A673 (cell line): ENCODE measurements around the gene MAN2B1.

ENCODE experiments used
- EZH2 ChIP-seq: fragments of 200-600 bp; sonication (generic); IDR thresholded peaks from 2 replicates; pipeline ENCODE4 v1.6.1; 2017; ENCODE audit warnings: borderline replicate concordance, low read depth, mild to moderate bottlenecking, mixed read lengths, antibody characterized with exemption, low read length; ENCODE audit not compliant: poor library complexity, severe bottlenecking
- TF ChIP-seq, protein P1 (sequence below): fragments of 300-800, 200-600 bp; sonication (generic); conservative IDR thresholded peaks from 2 replicates; pipeline ENCODE4 v1.5.1; 2017; ENCODE audit warnings: low read depth, mild to moderate bottlenecking, antibody characterized with exemption, low read length, moderate library complexity, mixed read lengths

DNA sequence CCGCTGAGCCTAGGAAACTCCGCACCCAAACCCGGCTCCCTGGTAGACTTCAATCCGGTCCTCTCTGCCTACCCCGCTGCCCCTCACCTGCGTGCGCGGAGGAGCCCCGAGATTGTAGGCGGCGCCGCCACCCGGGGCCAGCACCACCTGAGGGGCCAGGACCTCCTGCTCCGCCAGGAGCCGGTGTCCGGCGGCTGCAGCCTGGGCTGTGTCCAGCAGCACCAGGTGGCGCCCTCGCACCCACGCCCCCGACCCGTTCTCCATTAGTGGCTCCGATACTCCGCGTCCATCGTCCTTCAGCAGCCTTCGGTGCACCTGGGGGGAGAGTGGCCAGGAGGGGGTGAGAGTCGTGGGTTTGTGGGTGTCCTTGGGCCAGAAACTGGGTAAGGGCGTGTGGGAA, 18.5 kb downstream of the MAN2B1 start:
- TF ChIP-seq, protein P1, sequence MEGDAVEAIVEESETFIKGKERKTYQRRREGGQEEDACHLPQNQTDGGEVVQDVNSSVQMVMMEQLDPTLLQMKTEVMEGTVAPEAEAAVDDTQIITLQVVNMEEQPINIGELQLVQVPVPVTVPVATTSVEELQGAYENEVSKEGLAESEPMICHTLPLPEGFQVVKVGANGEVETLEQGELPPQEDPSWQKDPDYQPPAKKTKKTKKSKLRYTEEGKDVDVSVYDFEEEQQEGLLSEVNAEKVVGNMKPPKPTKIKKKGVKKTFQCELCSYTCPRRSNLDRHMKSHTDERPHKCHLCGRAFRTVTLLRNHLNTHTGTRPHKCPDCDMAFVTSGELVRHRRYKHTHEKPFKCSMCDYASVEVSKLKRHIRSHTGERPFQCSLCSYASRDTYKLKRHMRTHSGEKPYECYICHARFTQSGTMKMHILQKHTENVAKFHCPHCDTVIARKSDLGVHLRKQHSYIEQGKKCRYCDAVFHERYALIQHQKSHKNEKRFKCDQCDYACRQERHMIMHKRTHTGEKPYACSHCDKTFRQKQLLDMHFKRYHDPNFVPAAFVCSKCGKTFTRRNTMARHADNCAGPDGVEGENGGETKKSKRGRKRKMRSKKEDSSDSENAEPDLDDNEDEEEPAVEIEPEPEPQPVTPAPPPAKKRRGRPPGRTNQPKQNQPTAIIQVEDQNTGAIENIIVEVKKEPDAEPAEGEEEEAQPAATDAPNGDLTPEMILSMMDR: peak; percentile 31; the same call in 1 of the 2 replicates
- no peak for TF ChIP-seq EZH2
